ENCODE measurements around the gene DBNDD1. TPM values are rescaled to one million over a fixed set of nuclear protein-coding genes. Genes with fewer than 3 reads are reported as not detected.

Gene DBNDD1
- total RNA-seq, 1 experiment from 2014 or later: 32.4 TPM

- no peak for DNase-seq
- Histone ChIP-seq H3K36me3 (ENCODE audit: low read depth) (no peaks in the 10 kb centered on the region), H3K4me1 (replicated peaks; ENCODE audit: insufficient read depth) (no peaks in the 10 kb centered on the region), H3K9me3 (ENCODE audit: insufficient read depth, low read depth) (no peaks in the 10 kb centered on the region), H3K9me2 (ENCODE audit: insufficient read depth) (no peaks in the 10 kb centered on the region), H3F3A (ENCODE audit: insufficient read depth, low read depth) (no peaks in the 10 kb centered on the region), H3K79me2 (ENCODE audit: low read depth) (no peaks in the 10 kb centered on the region), H3K4me3 (no peak overlapping the region), H3K27ac (no peak overlapping the region), H4K20me1 (ENCODE audit: insufficient read depth) (no peaks in the 10 kb centered on the region; the same call in 1 of the 2 replicates), H3K4me2 (no peak overlapping the region), H2AFZ (no peak overlapping the region), H3K27me3 (ENCODE audit: insufficient read depth, low read depth) (no peaks in the 10 kb centered on the region)
- TF ChIP-seq EZH2 (IDR thresholded peaks at IDR 0.05; ENCODE audit: low read depth): no peak
- TF ChIP-seq CTCF (conservative IDR thresholded peaks at IDR 0.05): no peak
- no TSS peak for BruUV-seq (replicated peaks)
- intact Hi-C loops (cut with micrococcal nuclease; ENCODE audit: unreplicated experiment): no loop called here
- ChIA-PET POLR2A (ENCODE audit: unreplicated experiment) (no interaction called here), CTCF (no interaction called here)
Observed at GRCh38 chr16:89955001-89955685, 64.1 kb downstream of the DBNDD1 start.

Other genes with a start within 250 kb of the DBNDD1 start
- gene FANCA, start 202.8 kb downstream of the DBNDD1 start, total RNA-seq (2021): 61.6 and 79.9 TPM in 2 replicates
- gene SPIRE2, start 191.0 kb downstream of the DBNDD1 start, total RNA-seq (2021): 34.5 and 48.6 TPM in 2 replicates
- 298 and 347 TPM in 2 replicates for gene TCF25, start 145.9 kb downstream of the DBNDD1 start, total RNA-seq (2021)
- 34.3 and 45.2 TPM in 2 replicates for gene MC1R, start 100.6 kb downstream of the DBNDD1 start, total RNA-seq (2021)
- 79.6 and 105 TPM in 2 replicates for gene TUBB3, start 96.1 kb downstream of the DBNDD1 start, total RNA-seq (2021)
- gene DEF8, start 70.7 kb downstream of the DBNDD1 start, total RNA-seq (2021): 59.6 and 66.9 TPM in 2 replicates
- not detected in 2 replicates for gene PRDM7, start 57.9 kb upstream of the DBNDD1 start, total RNA-seq (2021)